ENCODE results near the gene FAM20A. TPM values are rescaled to one million over a fixed set of nuclear protein-coding genes. Genes with fewer than 3 reads are reported as not detected.

Gene FAM20A
- total RNA-seq, 4 donors from 2014 or later: 0.78 to 6.4 (median 4.7) TPM

DNA sequence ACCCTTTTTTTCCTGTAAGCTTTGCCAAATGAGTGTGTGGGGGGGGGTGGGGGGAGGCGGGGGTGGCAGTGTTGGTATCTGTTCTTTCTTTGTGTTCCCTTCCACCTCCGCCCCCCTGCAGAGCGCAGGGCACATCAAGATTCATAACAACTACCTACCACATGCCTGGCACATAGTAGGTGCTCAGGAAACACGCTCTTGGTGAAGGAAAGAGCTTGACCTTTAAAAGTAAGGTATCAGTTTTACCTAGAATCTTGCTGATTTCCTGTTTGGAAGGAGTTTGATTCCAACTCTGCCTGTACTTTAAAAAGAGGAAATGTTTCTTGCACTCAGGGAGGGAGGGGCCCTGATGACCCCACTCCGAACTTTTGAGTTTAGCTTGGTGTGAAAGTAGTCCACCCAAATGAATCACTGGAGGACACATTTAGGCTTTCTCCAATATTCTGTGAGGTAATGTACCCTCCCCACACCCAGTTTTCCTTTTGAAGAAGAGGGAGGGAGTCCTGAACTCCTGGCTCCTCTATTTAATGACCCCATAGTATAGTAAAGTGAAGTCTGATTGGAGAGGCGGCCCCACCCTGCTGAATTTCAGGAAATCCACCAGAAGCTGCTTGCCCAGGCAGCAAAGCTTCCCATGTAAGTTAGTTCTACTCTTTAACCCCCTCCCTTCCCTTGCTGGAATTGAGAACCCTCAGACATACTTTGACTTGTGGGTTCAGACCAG is 560 bp upstream of the FAM20A start:
- TF ChIP-seq POLR2AphosphoS5 (IDR thresholded peaks at IDR 0.05): no peak
- Histone ChIP-seq H3K4me3 (peak overlapping the region; percentile 75), H3K4me1 (peaks cover 36% of the 10 kb centered on the region), H3K27me3 (peaks cover 19% of the 10 kb centered on the region), H3K36me3 (no peaks in the 10 kb centered on the region), H3K27ac (peak overlapping the region; percentile 91), H3K9me3 (no peaks in the 10 kb centered on the region)
- 44% methylated on average over 6 of the region's 6 CpGs for WGBS
- DNase-seq (ENCODE audit: low spot score in 2 of 2): no peak

GRCh38 chr17:68600067-68600930 is 868 bp downstream of the FAM20A start:
- 6% methylated on average over 12 of the region's 88 CpGs for WGBS
- Histone ChIP-seq H3K36me3 (no peaks in the 10 kb centered on the region), H3K4me3 (peak overlapping the region; percentile 75), H3K27ac (peak overlapping the region; percentile 91), H3K27me3 (peaks cover 19% of the 10 kb centered on the region), H3K9me3 (no peaks in the 10 kb centered on the region), H3K4me1 (peaks cover 48% of the 10 kb centered on the region)
- TF ChIP-seq POLR2A (IDR thresholded peaks at IDR 0.05): no peak
- TF ChIP-seq, protein P1, sequence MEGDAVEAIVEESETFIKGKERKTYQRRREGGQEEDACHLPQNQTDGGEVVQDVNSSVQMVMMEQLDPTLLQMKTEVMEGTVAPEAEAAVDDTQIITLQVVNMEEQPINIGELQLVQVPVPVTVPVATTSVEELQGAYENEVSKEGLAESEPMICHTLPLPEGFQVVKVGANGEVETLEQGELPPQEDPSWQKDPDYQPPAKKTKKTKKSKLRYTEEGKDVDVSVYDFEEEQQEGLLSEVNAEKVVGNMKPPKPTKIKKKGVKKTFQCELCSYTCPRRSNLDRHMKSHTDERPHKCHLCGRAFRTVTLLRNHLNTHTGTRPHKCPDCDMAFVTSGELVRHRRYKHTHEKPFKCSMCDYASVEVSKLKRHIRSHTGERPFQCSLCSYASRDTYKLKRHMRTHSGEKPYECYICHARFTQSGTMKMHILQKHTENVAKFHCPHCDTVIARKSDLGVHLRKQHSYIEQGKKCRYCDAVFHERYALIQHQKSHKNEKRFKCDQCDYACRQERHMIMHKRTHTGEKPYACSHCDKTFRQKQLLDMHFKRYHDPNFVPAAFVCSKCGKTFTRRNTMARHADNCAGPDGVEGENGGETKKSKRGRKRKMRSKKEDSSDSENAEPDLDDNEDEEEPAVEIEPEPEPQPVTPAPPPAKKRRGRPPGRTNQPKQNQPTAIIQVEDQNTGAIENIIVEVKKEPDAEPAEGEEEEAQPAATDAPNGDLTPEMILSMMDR (IDR thresholded peaks at IDR 0.05): peak in 1 of 2 donors; percentile 15
- DNase-seq (ENCODE audit: low spot score in 2 of 2): peak; percentile 69 to 81

- 37% methylated on average over 18 of the region's 18 CpGs for WGBS
- H3K4me1 ChIP-seq: peaks cover 55% of the 10 kb centered on the region
- peak overlapping the region; percentile 75 for H3K4me3 ChIP-seq
- no peaks in the 10 kb centered on the region for H3K9me3 ChIP-seq
- DNase-seq (ENCODE audit: low spot score in 2 of 2): no peak
- no peaks in the 10 kb centered on the region for H3K36me3 ChIP-seq
- peak overlapping the region; percentile 91 for H3K27ac ChIP-seq
- H3K27me3 ChIP-seq: peaks cover 19% of the 10 kb centered on the region
- TF ChIP-seq, protein P1 (IDR thresholded peaks at IDR 0.05): no peak
- TF ChIP-seq POLR2AphosphoS5 (IDR thresholded peaks at IDR 0.05) (no peak), EP300 (IDR thresholded peaks at IDR 0.05) (no peak), POLR2A (IDR thresholded peaks at IDR 0.05) (no peak)
These were observed 1.6 kb downstream of the FAM20A start for GRCh38 chr17:68599552-68600066.

DNA sequence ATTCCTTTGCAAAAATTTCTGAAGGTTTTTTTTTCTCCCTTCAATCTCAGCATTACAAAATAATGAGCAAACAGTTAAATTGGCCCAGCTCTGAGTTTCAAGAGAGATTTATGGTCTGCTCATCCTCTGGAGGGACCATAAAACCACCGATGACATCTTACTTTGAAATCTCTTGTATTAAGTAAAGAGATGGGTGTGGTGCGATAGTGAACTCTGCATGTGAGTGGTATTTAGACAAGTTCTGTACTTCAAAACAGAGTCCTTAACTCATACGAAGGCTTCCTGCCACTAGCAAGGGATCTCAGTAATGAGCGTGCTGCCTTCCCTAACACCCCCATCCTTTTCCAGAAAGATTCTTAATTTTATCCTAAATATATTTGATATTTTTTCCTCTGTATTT is 2.1 kb downstream of the FAM20A start:
- 27% methylated on average over 4 of the region's 4 CpGs for WGBS
- H3K4me1 ChIP-seq: peaks cover 57% of the 10 kb centered on the region
- DNase-seq (ENCODE audit: low spot score in 2 of 2): no peak

GRCh38 chr17:68598545-68598961 is 2.6 kb downstream of the FAM20A start:
- WGBS: 65% methylated on average over 4 of the region's 4 CpGs
- H3K27me3 ChIP-seq: peaks cover 19% of the 10 kb centered on the region
- peak overlapping the region; percentile 75 for H3K4me3 ChIP-seq
- H3K9me3 ChIP-seq: no peaks in the 10 kb centered on the region
- no peaks in the 10 kb centered on the region for H3K36me3 ChIP-seq
- H3K4me1 ChIP-seq: peaks cover 61% of the 10 kb centered on the region
- H3K27ac ChIP-seq: peak overlapping the region; percentile 91
- DNase-seq (ENCODE audit: low spot score in 2 of 2): no peak
- no peak for TF ChIP-seq EP300 (IDR thresholded peaks at IDR 0.05)
- TF ChIP-seq, protein P1 (IDR thresholded peaks at IDR 0.05): no peak
- no peak for TF ChIP-seq POLR2AphosphoS5 (IDR thresholded peaks at IDR 0.05)
- no peak for TF ChIP-seq POLR2A (IDR thresholded peaks at IDR 0.05)

More for the DNA sequence above, 2.1 kb downstream of the FAM20A start:
- peak overlapping the region; percentile 75 for H3K4me3 ChIP-seq
- TF ChIP-seq POLR2AphosphoS5 (IDR thresholded peaks at IDR 0.05): no peak
- TF ChIP-seq EP300 (IDR thresholded peaks at IDR 0.05): no peak
- no peak for TF ChIP-seq POLR2A (IDR thresholded peaks at IDR 0.05)
- TF ChIP-seq, protein P1 (IDR thresholded peaks at IDR 0.05): no peak
- H3K27ac ChIP-seq: peak overlapping the region; percentile 91
- no peaks in the 10 kb centered on the region for H3K9me3 ChIP-seq
- H3K27me3 ChIP-seq: peaks cover 19% of the 10 kb centered on the region
- H3K36me3 ChIP-seq: no peaks in the 10 kb centered on the region
